Body of pancreas (tissue), 4 donors: ENCODE measurements around the gene KRT20.

Source experiments
- CTCF ChIP-seq, 7 experiments: fragments of 450-650 bp in 4 of 7; fragments of 200-600 bp in 3 of 7; sonication (generic) in 3 of 7; IDR thresholded peaks; one replicate each; pipeline ENCODE4 v1.5.1; 2016 to 2019; ENCODE audit warnings: antibody characterized with exemption in 7 of 7
- POLR2A ChIP-seq, 3 donors: fragments of 450-650 bp; IDR thresholded peaks; one replicate each; pipeline ENCODE4 v1.6.1; 2016; ENCODE audit warnings: antibody characterized with exemption in 3 of 3, mild to moderate bottlenecking in 2 of 3

GRCh38 chr17:40909351-40909750, 24.3 kb upstream of the KRT20 start:
- TF ChIP-seq CTCF (IDR thresholded peaks at IDR 0.05) (peak; percentile 2 to 82 (median 81)), POLR2A (IDR thresholded peaks at IDR 0.05) (no peak)
